ENCODE data around the gene GRK6. TPM values are rescaled to one million over a fixed set of nuclear protein-coding genes. Genes with fewer than 3 reads are reported as not detected.

GRK6 gene
- total RNA-seq, 2 donors from 2014 or later, result 9.9 to 14.1 TPM

DNA sequence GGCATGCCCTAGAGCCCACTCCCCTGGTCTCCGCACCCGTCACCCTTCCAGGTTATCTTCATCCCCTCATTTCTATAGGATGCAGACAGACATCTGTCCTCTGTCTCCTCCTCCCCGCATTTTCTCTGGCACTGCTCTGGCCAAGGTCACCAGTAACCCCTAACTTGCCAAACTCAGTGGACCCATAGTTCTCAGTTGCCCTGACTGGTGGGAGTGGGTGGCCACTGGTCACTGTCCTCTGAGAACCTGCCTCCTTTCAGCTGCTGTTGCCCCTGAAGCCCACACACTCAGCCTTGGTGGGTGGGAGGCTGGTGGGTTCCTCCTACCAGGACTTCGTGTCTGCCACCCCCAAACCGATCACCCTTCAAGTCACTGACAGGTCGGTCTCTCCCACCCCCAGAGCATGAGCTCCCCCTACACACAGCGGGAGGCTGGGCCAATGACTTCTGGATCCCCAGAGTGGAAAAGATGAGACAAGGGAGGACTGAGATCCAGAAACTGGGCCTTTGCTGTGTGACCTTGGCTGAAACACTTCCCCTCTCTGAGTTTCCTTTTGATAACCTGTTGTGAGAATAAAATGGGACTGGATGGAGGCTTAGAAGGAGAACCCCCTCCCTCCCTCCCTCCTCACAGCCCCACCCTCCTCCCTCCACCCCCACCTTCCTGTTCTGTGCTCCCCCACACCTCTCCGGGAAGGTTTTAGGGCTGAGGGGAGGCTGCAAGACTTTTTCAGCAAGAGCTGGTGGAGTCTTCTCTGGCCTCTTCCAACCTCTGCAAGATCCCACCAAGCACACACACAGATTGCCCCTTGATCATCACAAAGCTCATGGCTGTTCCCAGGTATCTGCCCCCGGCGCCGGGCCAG is 49.3 kb downstream of the GRK6 start:
- no peaks in the 10 kb centered on the region for H3K36me3 ChIP-seq
- TF ChIP-seq, protein P1, sequence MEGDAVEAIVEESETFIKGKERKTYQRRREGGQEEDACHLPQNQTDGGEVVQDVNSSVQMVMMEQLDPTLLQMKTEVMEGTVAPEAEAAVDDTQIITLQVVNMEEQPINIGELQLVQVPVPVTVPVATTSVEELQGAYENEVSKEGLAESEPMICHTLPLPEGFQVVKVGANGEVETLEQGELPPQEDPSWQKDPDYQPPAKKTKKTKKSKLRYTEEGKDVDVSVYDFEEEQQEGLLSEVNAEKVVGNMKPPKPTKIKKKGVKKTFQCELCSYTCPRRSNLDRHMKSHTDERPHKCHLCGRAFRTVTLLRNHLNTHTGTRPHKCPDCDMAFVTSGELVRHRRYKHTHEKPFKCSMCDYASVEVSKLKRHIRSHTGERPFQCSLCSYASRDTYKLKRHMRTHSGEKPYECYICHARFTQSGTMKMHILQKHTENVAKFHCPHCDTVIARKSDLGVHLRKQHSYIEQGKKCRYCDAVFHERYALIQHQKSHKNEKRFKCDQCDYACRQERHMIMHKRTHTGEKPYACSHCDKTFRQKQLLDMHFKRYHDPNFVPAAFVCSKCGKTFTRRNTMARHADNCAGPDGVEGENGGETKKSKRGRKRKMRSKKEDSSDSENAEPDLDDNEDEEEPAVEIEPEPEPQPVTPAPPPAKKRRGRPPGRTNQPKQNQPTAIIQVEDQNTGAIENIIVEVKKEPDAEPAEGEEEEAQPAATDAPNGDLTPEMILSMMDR (IDR thresholded peaks at IDR 0.05), result no peak
- H3K27me3 ChIP-seq, result peaks cover 0 to 5% of the 10 kb centered on the region in 2 donors
- H3K4me1 ChIP-seq, result peaks cover 0 to 63% of the 10 kb centered on the region in 2 donors
- DNase-seq (ENCODE audit: low spot score), result no peak
- no peak overlapping the region for H3K4me3 ChIP-seq
- H3K27ac ChIP-seq, result no peak overlapping the region
- no peaks in the 10 kb centered on the region for H3K9me3 ChIP-seq

DNA sequence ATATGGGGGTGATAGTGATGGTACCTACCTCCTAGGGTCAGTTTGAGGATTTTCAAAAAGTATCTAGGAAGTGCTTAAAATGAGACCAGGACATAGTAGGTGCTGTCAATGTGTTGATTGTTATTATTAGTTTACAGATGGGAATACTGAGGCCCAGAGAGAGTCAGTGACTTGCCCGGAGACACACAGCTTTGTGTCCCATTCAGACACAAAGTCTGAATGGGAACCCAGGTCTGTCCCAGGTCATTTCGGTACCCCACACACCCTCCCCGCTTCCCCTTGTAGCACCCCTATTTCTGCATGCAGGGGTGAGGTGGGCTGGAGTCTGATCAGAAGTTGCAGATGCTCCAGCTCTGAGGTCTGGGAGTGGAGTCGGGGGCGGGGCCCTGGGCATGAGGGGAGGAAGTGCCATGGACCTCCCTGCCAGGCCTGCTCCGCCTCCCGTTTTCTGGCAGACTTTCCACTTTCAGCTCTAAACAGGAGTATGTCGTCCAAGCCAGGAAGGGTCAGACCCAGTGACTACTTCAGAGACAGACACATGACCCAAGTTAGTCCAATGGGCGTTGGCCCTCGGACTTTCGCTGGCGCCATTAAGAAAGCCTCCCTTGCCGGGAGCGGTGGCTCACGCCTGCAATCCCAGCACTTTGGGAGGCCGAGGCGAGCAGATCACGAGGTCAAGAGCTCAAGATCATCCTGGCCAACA is 50.2 kb downstream of the GRK6 start:
- Histone ChIP-seq H3K9me3 (no peaks in the 10 kb centered on the region), H3K27ac (peak overlapping the region in 1 of 2 donors; percentile 16), H3K4me1 (peaks cover 0 to 61% of the 10 kb centered on the region in 2 donors), H3K4me3 (no peak overlapping the region), H3K27me3 (peaks cover 0 to 5% of the 10 kb centered on the region in 2 donors), H3K36me3 (no peaks in the 10 kb centered on the region)
- peak; percentile 83 for DNase-seq (ENCODE audit: low spot score)
- TF ChIP-seq, protein P1 (IDR thresholded peaks at IDR 0.05), result no peak

DNA sequence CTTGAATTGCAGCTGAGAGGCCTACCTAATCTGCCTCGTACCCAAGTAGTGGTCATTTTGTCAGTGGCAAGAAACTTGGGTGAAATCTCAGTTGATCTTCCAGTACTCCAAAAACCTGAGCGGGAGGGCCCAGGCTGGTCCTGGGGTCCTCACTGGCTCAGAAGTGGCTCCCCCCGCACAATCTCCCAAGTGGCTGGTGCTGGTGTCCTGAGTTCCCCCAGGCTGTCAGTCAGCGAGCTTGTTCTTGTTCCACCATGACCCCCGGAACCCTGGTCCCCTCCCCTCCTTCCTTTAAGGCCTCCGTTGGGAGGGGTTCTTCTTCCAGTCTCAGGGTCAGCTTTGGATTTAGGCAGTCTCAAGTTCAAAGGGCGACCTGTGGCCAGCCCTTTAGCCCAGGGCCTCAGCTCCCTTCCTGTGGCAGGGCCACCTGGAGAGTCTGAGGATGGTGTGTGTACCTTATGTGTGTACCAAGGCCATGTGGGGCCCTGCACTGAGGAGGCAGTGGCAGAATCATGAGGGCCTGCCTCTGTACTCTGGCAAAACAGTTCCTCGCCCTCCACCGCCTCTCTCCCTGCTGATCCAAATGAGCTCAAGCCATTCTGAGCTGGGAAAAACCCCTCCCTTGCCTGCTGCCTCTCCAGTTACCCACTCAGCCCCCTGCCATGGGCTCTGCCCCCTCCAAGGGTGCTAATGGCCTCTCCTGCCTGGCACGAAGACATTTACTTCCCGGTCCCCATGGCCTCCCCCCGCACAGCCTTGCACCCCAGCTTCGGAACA is 51.4 kb downstream of the GRK6 start:
- H3K27me3 ChIP-seq, result peaks cover 0 to 5% of the 10 kb centered on the region in 2 donors
- no peak for DNase-seq (ENCODE audit: low spot score)
- TF ChIP-seq, protein P1 (IDR thresholded peaks at IDR 0.05), result no peak
- H3K4me3 ChIP-seq, result no peak overlapping the region
- H3K9me3 ChIP-seq, result no peaks in the 10 kb centered on the region
- no peaks in the 10 kb centered on the region for H3K36me3 ChIP-seq
- H3K4me1 ChIP-seq, result peaks cover 0 to 49% of the 10 kb centered on the region in 2 donors
- peak overlapping the region in 1 of 2 donors; percentile 67 for H3K27ac ChIP-seq

DNA sequence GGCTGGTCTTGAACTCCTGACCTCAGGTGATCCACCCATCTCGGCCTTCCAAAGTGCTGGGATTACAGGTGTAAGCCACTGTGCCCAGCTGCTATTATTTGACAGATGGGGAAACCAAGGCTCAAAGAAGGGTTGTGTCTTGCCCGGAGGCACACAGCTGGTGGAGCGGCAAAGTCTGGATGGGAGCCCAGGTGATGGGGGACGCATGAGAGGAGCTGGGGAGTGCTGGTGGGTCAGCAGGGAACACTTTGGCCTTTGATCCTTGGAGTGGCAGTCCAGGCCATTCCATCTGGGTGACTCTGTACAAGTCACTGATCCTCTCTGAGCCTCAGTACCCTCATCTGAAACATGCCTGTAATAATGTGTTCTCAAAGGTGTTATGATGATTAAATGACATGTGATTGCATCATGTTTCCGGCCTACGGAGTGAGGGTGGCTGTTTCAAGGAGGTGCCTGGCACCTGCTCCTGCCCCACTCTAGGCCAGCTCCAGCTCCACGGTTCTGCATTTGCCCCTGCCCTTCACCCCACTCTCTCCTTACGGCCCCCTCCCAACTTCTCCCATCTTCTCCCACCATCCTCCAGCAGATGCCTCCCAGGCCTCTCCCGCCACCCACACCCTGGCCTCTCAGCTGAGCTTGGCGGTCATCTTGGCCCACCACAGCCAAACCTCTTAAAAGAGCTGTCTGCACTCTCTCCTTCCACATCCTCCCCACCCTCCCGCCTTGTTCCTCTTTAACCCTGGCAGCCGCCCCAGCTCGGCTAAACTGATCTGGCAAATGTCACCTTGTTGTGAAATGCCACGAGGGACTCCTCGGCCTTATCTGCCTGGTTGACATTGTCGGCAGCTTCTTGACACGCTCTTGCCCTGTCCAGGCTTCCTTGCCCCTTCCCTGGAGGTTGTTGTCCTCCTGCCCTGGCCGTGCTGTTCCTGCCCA is 52.5 kb downstream of the GRK6 start:
- TF ChIP-seq, protein P1 (IDR thresholded peaks at IDR 0.05), result no peak
- Histone ChIP-seq H3K27ac (peak overlapping the region; percentile 67 to 71), H3K36me3 (peaks cover 8% of the 10 kb centered on the region), H3K4me3 (no peak overlapping the region), H3K9me3 (no peaks in the 10 kb centered on the region), H3K4me1 (peaks cover 0 to 45% of the 10 kb centered on the region in 2 donors), H3K27me3 (peaks cover 0 to 5% of the 10 kb centered on the region in 2 donors)
- DNase-seq (ENCODE audit: low spot score), result peak; percentile 96

DNA sequence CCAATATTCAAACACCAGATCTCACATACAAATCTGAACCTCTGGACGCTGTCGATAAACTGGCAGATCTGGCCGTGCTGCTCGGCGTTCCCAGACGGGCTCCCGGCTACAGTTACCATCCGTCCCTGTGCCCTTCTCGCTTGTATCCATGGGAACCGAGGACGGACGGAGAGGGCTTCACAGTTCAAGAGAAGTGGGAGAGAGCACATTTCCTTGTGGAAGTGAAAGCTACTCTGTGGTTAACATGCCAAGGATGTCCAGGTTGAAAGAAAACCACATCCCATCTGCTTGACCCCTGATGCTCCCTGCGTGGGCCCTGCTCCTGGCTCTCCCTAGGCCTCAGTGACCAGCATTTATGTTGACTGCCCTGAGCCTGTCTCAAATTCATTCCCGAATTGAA is 53.3 kb downstream of the GRK6 start:
- no peak overlapping the region for H3K4me3 ChIP-seq
- peak overlapping the region; percentile 67 to 71 for H3K27ac ChIP-seq
- TF ChIP-seq, protein P1 (IDR thresholded peaks at IDR 0.05), result no peak
- H3K9me3 ChIP-seq, result no peaks in the 10 kb centered on the region
- H3K36me3 ChIP-seq, result peaks cover 9% of the 10 kb centered on the region
- H3K4me1 ChIP-seq, result peaks cover 0 to 37% of the 10 kb centered on the region in 2 donors
- H3K27me3 ChIP-seq, result peaks cover 0 to 5% of the 10 kb centered on the region in 2 donors
- DNase-seq (ENCODE audit: low spot score), result no peak

Data from right atrium auricular region (tissue), 2 donors.